AG10803 (cell line): ENCODE data around the gene RNF133.

Source experiments
- DNase-seq: peaks from one replicate; pipeline ENCODE4 v3.0.0; 2010; ENCODE audit warnings: low read depth
- H3K4me3 ChIP-seq: 2 replicates; pipeline ENCODE4 v1.5.1; 2011; ENCODE audit warnings: mild to moderate bottlenecking, low read length, control low read depth
- TF ChIP-seq, protein P1 (sequence below): conservative IDR thresholded peaks from 2 replicates; pipeline ENCODE4 v1.5.1; 2011; ENCODE audit warnings: mild to moderate bottlenecking, low read length, control low read depth, inconsistent platforms

Gene RNF133

DNA sequence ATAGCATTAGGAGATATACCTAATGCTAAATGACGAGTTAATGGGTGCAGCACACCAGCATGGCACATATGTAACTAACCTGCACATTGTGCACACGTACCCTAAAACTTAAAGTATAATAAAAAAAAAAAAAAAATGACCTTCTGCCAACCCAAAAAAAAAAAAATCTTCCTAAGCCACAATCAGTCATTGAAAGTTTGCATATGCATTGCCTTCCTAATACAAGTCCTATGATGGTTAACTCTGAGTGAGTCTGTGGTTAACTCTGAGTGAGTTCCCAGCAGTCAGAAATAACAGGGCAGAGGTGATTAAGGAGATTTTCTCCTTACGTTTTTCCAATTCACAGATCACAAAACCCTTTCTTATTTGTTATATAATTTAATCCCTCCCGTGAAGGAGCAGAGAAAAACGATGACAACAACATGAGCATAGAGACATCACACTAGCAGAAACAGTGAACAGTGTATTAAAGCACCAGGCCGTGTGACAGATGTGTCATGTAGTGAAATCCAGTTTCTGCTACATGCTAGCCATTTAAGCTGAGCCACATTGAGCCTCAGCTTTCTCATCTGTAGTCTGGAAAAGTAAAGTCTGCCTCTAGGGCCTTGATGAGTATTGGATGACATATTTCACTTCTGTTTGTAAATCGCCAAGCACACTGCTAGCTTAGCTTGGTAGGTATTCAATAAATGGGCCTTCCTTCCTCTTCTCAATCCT is 11.2 kb upstream of the RNF133 start:
- TF ChIP-seq, protein P1, sequence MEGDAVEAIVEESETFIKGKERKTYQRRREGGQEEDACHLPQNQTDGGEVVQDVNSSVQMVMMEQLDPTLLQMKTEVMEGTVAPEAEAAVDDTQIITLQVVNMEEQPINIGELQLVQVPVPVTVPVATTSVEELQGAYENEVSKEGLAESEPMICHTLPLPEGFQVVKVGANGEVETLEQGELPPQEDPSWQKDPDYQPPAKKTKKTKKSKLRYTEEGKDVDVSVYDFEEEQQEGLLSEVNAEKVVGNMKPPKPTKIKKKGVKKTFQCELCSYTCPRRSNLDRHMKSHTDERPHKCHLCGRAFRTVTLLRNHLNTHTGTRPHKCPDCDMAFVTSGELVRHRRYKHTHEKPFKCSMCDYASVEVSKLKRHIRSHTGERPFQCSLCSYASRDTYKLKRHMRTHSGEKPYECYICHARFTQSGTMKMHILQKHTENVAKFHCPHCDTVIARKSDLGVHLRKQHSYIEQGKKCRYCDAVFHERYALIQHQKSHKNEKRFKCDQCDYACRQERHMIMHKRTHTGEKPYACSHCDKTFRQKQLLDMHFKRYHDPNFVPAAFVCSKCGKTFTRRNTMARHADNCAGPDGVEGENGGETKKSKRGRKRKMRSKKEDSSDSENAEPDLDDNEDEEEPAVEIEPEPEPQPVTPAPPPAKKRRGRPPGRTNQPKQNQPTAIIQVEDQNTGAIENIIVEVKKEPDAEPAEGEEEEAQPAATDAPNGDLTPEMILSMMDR, result no peak
- no peak for DNase-seq
- H3K4me3 ChIP-seq, result no peak overlapping the region

DNA sequence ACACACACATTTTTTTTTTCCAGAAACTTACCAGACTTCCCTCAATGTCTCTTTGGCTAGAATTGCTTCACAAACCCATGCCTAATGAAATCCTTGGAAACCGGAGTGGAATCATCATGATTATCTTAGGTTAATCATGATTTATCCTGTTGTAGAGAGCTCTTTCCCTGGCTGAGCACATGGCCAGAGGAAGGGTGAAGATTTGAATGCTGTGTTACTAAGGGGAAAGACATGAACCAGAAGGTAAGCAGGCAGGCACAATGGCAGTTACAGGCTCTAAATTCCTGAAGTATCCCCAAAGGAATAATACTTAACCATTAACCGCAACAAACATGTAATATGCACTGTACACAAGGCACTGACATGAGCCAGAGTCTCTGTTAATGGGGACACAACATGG is 7.9 kb upstream of the RNF133 start:
- TF ChIP-seq, protein P1, result no peak
- DNase-seq, result no peak
- no peak overlapping the region for H3K4me3 ChIP-seq

GRCh38 chr7:122702872-122703510 is 4.1 kb upstream of the RNF133 start, which contains the start of gene RNF148:
Gene RNF148 (minus strand): TSS chr7:122702922. CDS start chr7:122702750, 172 bp downstream.
- H3K4me3 ChIP-seq, result no peak within 1 kb of the TSS
- TF ChIP-seq, protein P1, result no peak
- DNase-seq, result no peak

GRCh38 chr7:122695816-122696215 is 3.1 kb downstream of the RNF133 start:
- no peak for DNase-seq
- TF ChIP-seq, protein P1, result no peak
- no peak overlapping the region for H3K4me3 ChIP-seq

DNA sequence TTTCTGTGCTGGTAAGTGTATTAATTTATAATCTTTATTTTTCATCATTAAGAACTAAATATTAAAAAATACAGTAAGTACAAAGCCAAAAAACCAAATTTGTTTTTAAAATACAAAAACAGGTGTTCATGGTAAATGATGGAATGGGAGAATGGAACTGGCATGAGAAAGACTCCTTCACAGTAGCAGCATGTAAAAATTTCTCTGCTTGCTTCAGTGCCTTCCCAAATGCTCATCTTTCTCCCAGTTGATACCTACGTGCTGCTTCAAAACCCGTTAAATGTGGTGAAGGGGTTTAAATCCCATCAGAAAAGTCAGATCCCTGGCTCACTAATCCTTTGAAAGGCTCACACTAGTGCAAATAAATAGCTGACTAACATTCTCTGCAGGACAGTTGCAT is 4.2 kb downstream of the RNF133 start:
- no peak for DNase-seq
- H3K4me3 ChIP-seq, result no peak overlapping the region
- TF ChIP-seq, protein P1, result no peak

DNA sequence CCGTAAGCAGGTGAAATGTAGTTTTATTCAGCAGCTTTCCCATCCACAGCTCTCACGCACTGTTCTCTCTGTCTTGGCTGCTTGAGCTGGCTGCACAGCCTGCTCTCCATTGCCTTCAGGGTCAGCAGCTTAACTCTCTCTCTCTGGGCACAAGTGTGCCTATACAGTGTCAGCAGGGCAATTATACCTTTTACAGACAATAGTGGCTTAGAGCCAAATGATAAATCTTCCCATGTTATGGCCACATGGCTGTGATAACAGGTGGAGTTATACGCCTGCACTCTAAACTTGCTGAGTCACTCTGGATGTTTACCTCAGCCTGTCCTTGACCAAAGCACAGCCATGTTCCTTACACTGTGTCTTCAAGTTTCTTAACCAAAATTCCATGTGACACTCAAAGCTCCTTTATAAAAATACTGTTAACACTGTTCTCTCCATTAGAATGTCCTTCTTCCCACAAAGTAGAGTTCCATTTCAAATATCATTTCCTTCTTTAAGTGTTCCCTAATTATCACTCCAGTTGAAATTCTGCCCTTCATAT is 6.1 kb downstream of the RNF133 start:
- no peak overlapping the region for H3K4me3 ChIP-seq
- TF ChIP-seq, protein P1, result no peak
- no peak for DNase-seq
